NCI-H460 (cell line): ENCODE data around the gene CD276. TPM values are rescaled to one million over a fixed set of nuclear protein-coding genes. Genes with fewer than 3 reads are reported as not detected.
"Not testable (repeated sequence)": the region's sequence is repeated elsewhere in the genome, so short reads cannot be mapped to it uniquely, and the experiment has no call there.

Experiments used
- DNase-seq: peaks from one replicate; pipeline ENCODE4 v3.0.0-alpha.2; 2016; ENCODE audit warnings: low read depth; ENCODE audit errors: extremely low read depth
- polyA plus RNA-seq: library from polyadenylated mRNA; depleted of rRNA; stranded (reverse); fragments of >200 nt; gene quantifications from 2 replicates; pipeline ENCODE4 v1.2.3, GENCODE V29; 2014; cell fraction: nucleus; rRNA removed
- total RNA-seq: library from RNA; depleted of rRNA; stranded (reverse); fragments of >200 nt; shearing (Covaris generic); gene quantifications from 2 replicates; pipeline ENCODE4 v1.2.3, GENCODE V29; 2014; rRNA removed

The CD276 gene
- total RNA-seq = 30.2 and 32.8 TPM in 2 replicates
- 50.9 and 57.7 TPM in 2 replicates for polyA plus RNA-seq

DNA sequence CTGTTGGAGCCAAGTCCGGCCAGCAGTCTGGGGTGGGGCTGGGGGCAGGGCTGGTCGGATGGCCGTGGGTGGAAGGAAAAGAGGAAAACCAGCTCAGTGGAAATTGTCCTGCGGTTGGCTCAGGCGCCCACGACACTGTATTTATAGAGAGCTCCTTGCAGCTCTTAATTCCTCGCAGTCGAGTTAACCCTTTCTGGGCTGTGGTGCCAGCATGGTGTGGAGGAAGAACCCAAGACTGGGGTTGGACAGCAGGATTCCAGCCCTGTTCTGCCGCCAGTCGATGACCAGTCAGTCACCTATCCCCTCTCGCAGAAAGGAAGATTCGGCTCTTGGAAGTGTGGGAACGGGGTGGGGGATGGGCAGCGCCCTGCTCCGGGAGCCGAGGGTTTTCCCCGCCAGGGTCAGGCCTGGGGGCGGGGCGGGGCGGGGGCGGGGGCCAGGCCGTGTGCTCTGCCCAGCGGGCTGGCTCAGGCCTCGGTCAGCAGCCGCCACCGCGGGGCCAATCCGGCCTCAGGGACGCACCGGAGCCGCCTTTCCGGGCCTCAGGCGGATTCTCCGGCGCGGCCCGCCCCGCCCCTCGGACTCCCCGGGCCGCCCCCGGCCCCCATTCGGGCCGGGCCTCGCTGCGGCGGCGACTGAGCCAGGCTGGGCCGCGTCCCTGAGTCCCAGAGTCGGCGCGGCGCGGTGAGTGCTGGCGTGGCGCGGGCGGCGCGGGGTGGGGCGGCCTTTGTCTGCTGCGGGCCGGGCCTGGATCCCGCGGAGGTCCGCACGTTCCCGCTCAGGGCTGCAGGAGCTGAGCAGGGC, at the start of gene CD276:
TSS of gene CD276 (plus strand) at position 607 of the 804 bp plus-strand sequence. CDS start 15,257 bp downstream, outside the sequence.
- DNase-seq = peak; percentile 57

DNA sequence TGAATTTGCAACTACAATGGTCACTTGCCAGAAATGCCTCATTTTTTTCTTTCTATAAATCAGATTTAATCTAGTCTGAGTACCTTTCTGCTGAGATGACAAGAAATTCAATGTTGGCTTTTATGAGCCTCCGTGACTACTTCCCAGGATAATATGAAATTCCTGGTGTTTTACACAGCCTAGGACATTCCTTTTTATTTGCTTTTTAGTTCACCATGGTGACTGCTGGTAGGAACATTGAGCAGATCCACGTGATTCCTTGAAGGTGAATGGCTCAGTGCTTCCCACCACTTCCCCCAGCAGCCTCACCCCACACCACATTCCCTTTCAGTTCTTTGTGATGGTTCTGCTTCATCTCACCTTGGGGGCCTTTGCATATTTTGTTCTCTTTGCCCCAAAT, 46.7 kb upstream of the CD276 start:
- no peak for DNase-seq

DNA sequence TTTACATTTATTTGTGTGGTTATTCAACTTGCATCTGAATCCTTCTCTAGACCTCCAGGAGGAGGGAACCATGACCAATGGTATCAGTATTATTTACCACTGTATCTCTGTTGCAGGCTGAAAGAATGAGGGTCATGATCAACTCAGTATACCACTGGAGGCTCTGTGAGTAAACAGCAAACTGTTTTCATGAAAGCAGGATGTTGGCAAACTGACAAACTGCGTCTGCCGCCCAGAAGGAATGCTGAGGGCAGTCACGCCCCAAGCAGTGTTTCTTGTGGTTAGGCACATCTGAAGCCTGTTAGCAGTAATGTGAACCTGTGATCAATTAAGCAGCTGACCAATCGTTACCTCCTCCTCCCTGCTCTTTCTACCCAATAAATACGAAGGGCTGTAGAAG, 44.7 kb upstream of the CD276 start:
- not testable (repeated sequence) for DNase-seq

DNA sequence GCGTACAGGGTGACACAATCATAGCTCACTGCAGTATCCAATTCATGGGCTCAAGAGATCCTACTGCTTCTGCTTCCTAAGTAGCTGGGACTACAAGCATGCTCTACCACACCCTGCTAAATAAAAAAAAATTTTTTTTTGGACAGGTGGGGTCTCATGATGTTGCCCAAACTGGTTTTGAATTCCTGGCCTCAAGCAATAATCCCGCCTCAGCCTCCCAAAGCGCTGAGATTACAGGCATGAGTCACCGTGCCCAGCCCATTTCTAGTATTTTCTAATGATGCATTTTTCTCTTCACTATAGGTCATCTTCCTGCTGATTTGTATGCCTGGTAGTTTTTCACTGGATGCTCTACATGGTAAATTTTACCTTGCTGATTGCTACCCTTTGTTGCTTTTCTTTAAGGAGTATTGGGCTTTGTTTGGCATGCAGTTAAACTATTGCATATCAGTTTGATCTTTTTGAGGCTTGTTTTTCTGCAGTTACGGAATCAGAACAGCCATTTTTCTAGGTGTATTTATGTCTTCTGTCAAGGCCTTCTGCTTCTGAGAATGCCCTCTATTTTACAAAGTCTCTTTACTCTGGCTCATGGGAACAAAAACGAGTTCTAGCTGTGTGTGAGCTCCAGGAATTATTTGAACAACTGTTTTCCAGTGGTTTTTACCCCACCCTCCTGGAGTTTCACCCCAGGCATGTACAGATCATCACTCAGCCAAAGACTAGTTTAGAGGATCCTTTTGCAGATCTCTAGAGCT, 36.7 kb upstream of the CD276 start:
- DNase-seq = no peak

DNA sequence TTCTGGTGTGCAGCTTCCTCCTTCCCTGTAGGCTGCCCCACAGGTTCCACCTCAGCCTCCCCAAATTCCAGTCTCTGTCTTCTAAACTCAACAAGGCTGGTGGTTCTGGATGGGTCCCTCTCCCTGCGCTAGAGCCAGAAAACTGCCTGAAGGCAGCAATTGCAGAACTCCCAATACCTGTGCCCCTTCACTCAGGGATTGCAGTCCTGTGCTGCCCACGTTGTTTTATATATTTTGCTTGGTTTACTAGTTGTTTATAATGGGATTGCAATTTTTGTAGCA, 36.2 kb upstream of the CD276 start:
- no peak for DNase-seq

DNA sequence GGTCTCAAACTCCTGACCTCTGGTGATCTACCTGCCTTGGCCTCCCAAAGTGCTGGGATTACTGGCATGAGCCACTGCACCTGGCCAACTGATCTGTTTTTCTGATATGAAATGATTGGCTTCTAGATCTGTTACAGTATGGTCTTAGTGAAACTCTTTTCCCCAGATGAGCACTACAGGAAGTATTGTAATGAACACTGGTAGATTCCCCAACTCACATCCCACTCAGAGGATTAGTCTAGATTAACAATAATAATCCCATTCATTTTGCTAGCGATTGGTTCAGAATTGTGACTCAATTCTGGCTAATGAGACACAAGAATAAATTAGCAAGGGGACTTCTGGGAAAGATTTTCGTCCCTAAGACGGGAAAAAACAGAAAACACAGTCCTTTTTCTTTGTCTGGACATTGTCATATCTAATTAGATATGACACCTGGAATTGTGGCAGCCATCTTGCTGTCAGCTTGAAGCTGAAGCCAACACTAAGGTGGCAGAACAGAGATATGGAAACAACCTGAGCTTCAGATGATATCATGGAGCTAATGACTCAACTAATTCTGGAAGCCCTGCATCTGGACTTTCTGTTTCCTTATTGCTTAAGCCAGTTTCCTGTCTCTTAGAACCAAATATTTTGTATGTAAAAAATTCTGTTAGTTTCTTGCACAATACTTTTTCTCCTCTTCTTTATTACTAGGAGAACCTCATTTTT, 33.6 kb upstream of the CD276 start:
- no peak for DNase-seq

DNA sequence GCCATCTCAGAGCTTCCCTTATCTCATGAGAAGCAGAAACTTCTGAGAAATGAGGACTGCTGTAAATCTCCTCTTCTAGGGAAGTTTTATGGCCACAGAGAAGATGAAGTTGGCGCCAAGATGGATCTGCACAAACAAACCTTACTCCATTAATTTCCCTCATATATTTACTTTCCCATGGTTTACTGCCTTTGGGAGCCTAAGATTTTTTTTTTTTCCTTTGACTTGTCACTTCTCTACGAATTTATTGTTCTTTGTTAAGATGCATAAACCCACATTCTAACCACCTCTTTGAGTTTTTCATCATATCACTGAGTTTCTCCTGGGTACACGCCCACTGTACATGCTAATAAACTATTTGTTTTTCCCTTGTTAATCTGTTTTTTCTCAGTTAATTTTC, 29.5 kb upstream of the CD276 start:
- DNase-seq = no peak

DNA sequence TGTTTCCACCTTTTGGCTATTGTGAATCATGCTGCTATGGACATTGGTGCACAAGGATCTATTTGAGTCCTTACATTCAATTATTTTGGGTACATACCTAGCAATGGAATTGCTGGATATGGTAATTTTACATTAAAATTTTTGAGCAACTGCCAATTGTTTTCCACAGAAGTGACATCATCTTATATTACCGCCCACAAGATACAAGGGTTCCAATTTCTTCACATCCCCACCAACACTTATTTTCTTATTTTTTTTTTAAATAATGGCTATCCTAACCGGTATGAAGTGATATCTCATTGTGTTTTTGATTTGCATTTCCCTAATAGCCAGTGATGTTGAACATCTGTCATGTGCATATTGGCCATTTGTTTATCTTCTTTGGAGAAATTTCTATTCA, 28.5 kb upstream of the CD276 start:
- no peak for DNase-seq

DNA sequence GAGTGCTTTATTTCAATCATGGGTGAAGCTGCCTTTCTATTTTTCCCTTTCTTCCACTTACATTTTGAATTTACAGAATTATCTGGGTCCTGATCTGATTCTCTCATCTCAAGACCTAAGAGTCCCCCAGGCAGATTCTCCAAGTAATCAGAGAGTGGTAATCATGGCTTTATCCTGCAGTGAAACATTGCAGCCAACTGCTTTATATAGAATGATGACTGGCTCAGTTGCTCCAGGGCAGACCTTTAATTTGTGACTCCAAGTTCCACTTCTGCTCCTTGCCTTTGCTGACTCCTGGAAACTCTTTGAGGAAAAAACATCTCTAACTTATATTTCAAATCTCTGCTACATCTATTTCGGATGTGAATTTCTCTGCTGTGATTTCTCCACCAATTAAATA, 25.5 kb upstream of the CD276 start:
- no peak for DNase-seq

DNA sequence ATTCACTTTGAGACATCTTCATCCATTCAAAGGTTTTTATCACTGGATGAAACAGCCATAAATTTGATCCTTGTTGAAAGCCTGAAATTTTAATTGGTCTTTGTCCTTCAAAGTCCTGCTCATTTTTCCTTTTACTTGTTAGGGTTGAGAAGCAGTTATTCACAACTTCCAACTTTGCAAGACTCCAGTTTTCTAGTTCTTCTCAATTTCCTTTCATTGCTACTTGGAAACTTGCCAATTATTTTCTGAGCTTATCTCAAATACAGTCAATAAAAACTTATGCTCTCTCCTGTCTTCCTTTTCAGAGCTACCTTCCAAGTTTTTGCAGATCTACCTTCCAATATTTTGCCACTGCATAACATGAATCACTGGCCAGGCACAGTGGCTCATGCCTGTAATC, 23.7 kb upstream of the CD276 start:
- no peak for DNase-seq

DNA sequence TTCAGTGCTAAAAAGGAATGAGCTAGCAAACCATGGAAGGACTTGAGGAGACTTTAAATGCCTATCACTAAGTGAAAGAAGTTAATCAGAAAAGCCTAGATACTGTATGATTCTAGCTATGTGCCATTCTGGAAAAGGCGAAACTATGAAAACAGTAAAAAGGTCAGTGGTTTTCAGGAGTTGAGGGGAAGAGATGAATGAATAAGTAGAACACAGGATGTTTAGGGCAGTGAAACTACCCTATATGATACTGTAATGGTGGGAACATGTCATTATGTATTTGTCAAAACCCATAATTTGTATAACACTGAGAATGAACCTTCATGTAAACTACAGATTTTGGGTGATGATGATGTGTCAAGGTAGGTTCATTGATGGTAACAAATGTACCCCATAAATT, 9.6 kb upstream of the CD276 start:
- no peak for DNase-seq

DNA sequence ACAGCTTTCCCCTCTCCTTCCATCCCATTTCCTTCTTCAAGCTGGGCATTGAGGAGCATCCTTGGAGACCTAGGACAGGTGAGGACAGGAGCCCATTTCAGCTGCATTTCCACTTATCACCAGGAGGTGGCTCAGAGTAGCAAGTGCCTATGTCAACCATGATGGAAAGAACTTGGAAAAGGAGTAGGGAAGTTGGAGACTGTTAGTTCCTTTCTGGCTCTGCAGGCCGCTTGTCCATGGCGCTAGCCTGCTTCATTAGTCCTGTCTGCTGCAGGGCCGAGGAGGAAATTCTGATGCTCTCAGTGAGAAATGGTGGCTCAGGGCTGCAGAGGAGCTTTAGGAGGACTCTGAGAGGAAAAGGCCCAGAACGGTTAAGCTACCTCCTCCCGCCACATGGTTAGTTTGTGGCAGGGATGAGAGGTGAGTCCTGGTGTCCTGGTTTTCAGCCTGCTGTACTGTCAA, 7.0 kb upstream of the CD276 start:
- peak; percentile 49 for DNase-seq

DNA sequence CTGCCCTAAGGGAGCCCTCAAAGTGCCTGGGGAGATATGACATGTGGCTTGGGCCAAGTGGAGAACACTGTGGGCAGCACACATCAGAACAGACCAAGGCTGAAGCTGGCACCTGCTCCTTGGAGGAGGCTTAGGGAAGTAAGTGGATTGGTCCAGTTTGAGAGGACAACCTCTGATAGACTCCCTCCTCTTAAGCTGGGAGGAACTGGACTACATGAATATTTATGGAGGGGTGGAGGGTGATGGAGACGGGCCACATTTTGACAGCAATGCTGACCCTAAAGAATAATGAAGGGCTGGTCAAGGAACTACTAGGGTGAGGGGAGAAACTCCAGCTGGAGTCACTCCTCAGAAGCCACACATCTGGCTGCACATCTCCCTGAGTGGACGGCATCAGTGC, 6.5 kb upstream of the CD276 start:
- no peak for DNase-seq

DNA sequence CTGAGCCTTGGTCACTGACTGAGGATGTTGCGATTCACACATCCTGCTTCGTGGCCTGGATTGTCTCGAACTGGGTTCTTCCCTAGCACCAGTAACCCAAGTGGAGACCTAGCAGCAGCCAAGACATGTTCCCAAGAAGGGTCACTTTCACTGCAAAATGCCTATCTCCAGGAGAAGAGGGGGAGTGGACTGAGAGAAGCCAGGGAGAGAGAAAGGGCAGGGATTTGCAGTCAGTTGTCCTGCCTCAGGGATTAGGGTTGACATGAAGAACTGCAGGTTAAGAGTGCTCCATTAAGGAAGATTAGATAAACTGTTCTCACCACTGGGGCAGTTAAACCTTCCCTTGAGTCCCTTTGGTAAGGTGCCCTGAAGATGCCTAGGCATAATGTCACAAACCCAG, 5.7 kb upstream of the CD276 start:
- no peak for DNase-seq

DNA sequence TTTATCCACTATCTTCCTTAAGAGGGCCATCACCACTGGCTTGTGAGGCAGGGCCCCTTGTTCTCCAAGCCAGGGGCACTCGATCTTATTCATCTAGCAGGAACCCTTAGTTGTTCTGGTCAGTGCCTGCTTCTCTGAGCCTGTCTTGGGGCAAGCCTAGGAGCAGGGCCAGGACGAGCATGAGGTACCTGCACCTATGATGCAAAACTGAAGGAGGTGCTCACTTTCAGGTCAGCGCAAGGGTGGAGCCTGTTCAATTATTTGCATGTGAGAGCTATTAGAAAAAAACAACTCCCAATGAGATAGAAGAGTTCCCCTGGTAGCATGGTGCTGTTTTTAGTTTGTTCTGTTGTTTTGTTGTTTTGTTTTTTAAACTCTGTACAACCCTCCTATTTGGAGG, 5.0 kb upstream of the CD276 start:
- DNase-seq = no peak

DNA sequence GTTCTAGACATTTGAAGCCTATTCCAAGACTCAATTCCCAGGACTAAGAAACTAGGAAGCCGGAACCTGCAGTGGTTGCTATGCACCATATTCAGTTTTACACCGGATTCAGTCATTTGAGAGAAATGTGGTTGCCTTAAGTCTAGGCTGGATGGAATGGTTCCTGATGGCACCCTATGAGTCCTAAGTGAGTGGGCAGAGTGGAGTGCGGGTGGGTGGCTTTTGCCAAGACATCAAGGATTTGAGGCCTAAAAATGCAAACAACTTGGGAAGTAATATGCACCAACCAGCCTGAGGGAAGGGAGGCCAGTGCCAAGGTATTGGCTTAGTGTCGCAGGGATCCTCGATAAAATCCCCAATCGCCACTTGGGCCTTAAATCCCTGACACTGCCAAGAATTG, 4.2 kb upstream of the CD276 start:
- no peak for DNase-seq

DNA sequence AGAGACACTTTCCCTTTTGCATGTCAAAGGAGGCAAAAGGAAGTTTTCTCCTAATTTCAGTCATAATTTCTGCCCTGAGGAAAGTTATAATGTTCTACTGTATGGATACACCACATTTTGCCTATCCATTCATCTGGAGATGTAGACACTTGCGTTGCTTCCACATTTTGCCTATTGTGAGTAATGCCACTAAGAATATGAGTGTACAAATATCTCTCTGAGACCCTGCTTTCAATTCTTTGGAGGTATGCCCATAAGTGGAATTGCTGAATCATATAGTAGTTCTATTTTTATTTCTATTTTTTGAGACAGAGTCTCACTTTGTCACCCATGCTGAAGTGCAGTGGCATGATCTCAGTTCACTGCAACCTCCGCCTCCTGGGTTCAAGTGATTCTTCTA, 3.6 kb upstream of the CD276 start:
- no peak for DNase-seq

DNA sequence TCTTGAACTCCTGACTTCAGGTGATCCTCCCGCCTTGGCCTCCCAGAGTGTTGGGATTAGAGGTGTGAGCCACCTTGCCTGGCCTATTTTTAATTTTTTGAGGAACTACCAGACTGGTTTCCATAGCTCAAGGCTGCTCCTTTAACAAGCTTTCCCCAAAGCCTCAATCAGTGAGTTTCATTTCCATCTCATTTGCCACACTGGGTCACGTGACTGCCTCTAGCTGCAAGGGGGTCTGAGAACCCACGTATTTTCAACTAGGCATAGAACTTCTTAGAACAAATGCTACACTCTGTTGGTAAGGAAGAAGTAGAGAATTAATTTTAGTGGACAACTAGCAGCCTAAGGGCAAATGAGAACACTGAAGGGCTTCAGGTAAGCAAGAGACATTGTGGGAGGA, 3.1 kb upstream of the CD276 start:
- no peak for DNase-seq

DNA sequence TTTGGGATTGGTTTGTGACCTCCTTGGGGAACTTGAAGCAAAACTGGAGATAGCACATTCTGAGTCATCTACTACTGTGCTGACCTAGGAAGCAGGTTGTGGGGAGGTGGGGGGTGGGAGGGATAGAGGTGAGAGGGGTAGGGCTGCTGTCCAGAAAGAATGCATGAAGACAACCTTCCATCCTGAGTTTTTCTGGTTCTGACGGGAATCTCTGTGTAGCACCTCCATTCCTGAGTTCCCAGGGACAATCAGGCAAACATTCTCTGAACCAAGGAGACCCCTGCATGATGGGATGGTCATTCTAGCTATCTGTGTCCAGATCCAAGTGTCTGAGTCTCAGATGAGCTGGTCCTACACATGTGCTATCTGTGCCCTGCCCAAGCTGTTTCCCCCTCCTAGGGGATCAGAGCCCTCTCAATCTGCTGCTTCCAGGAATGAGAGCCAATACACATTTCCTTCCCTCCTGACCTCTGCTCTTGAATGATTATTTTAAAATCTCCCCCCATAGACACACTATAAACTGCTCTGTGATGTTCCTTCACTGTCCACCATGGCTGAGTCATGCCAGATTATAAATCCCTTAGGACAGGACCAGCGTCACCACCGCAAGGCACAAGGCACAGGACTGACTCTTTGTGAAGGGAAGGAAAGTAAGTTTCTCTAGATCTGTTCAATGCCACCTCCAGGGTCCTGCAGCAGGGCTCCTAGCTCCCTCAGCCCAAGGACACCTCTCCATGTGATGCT, 2.2 kb upstream of the CD276 start:
- no peak for DNase-seq

DNA sequence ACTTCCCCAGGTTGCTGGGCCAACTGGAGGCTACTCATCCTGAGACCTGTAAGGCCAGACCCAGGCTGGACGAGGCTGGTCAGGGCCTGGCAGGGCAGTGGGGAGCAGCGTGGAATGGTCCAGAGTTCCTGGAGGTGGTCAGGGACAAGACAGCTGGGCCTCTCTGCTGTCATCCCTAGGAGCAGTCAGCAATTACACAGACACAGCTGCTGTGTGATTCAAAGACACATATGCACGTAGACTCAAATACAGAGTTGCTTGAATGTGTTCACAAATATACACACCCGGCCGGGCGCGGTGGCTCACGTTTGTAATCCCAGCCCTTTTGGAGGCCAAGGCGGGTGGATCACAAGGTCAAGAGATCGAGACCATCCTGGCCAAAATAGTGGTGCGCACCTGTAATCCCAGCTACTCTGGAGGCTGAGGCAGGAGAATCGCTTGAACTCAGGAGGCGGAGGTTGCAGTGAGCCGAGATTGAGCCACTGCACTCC, 1.5 kb upstream of the CD276 start:
- no peak for DNase-seq
